ENCODE results near the gene SCN11A. TPM values are rescaled to one million over a fixed set of nuclear protein-coding genes. Genes with fewer than 3 reads are reported as not detected.
"Not testable (repeated sequence)": the region's sequence is repeated elsewhere in the genome, so short reads cannot be mapped to it uniquely, and the experiment has no call there.

Gene SCN11A
- total RNA-seq, 1 donor from 2014 or later, result 0.69 TPM

- no peaks in the 10 kb centered on the region for H3K27me3 Mint-ChIP-seq (ENCODE audit: insufficient read depth, low read depth)
- Histone ChIP-seq H3K36me3 (peaks cover under 1% of the 10 kb centered on the region), H4K20me1 (ENCODE audit: low read depth) (peaks cover 44% of the 10 kb centered on the region), H3K4me2 (no peak overlapping the region), H3K4me3 (no peak overlapping the region), H3K27ac (no peak overlapping the region), H3K9me3 (ENCODE audit: low read depth) (no peaks in the 10 kb centered on the region), H3K9ac (no peak overlapping the region), H3K79me2 (ENCODE audit: low read depth) (peaks cover 78% of the 10 kb centered on the region), H2AFZ (replicated peaks) (no peak overlapping the region), H3K27me3 (no peaks in the 10 kb centered on the region), H3K4me1 (peaks cover 5% of the 10 kb centered on the region), H3F3A (ENCODE audit: low read depth) (no peaks in the 10 kb centered on the region)
- TF ChIP-seq EZH2phosphoT487 (IDR thresholded peaks at IDR 0.05) (no peak), CTCF (IDR thresholded peaks at IDR 0.05) (no peak), EZH2 (IDR thresholded peaks at IDR 0.05) (no peak)
- H3K4me1 Mint-ChIP-seq, result no peaks in the 10 kb centered on the region
- peaks cover 3% of the 10 kb centered on the region for H3K9me3 Mint-ChIP-seq
- H3K27ac Mint-ChIP-seq, result no peak overlapping the region
- no peak for DNase-seq (ENCODE audit: low spot score)
- peaks cover 7% of the 10 kb centered on the region for H3K36me3 Mint-ChIP-seq
- H3K4me3 Mint-ChIP-seq, result no peak overlapping the region
Observed at GRCh38 chr3:39063143-39063542, 11.4 kb upstream of the SCN11A start.

DNA sequence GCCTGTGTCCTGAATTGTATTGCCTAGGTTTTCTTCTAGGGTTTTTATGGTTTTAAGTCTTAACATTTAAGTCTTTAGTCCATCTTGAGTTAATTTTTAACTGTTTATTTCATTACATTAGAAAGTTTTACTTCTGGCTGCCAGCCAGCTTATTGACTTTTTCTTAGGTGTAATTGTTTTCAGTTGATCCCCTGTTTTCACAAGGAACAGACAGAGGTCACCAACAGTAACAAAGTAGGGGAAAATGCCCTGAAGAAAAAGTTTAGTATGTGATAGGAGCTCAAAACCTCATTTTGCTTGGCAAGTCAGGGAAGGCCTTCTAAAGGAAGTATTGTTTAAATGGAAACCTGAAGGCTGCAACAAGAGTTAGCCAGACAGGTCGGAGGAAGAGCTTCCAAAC, 10.4 kb upstream of the SCN11A start:
- no peak overlapping the region for H3K4me3 ChIP-seq
- Mint-ChIP-seq H3K4me3 (no peak overlapping the region), H3K4me1 (no peaks in the 10 kb centered on the region), H3K9me3 (peaks cover 3% of the 10 kb centered on the region), H3K27me3 (ENCODE audit: insufficient read depth, low read depth) (no peaks in the 10 kb centered on the region), H3K36me3 (peaks cover 9% of the 10 kb centered on the region), H3K27ac (no peak overlapping the region)
- no peak overlapping the region for H3K4me2 ChIP-seq
- peaks cover 47% of the 10 kb centered on the region for H4K20me1 ChIP-seq (ENCODE audit: low read depth)
- no peaks in the 10 kb centered on the region for H3K27me3 ChIP-seq
- peak overlapping the region; percentile 24 for H3K27ac ChIP-seq
- peaks cover 5% of the 10 kb centered on the region for H3K4me1 ChIP-seq
- H3K9me3 ChIP-seq (ENCODE audit: low read depth), result no peaks in the 10 kb centered on the region
- no peak for DNase-seq (ENCODE audit: low spot score)
- H3K36me3 ChIP-seq, result no peaks in the 10 kb centered on the region
- TF ChIP-seq EZH2phosphoT487 (IDR thresholded peaks at IDR 0.05), result no peak
- TF ChIP-seq EZH2 (IDR thresholded peaks at IDR 0.05), result no peak
- no peak for TF ChIP-seq CTCF (IDR thresholded peaks at IDR 0.05)
- no peak overlapping the region for H3K9ac ChIP-seq
- no peaks in the 10 kb centered on the region for H3F3A ChIP-seq (ENCODE audit: low read depth)
- no peak overlapping the region for H2AFZ ChIP-seq (replicated peaks)
- H3K79me2 ChIP-seq (ENCODE audit: low read depth), result peaks cover 87% of the 10 kb centered on the region

DNA sequence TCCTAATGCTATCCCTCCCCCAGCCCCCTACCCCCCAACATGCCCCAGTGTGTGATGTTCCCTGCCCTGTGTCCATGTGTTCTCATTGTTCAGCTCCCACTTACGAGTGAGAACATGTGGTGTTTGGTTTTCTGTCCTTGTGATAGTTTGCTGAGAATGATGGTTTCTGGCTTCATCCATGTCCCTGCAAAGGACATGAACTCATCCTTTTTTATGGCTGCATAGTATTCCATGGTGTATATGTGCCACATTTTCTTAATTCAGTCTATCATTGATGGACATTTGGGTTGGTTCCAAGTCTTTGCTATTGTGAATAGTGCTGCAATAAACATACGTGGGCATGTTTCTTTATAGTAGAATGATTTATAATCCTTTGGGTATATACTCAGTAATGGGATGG, 9.5 kb upstream of the SCN11A start:
- not testable (repeated sequence) for H3K27me3 ChIP-seq; H2AFZ ChIP-seq (replicated peaks); DNase-seq (ENCODE audit: low spot score); H3K4me1 Mint-ChIP-seq; H3K36me3 ChIP-seq; H3K36me3 Mint-ChIP-seq; H3F3A ChIP-seq (ENCODE audit: low read depth); H3K4me2 ChIP-seq; H3K4me3 Mint-ChIP-seq; H3K9me3 Mint-ChIP-seq; H3K9ac ChIP-seq; H3K27ac ChIP-seq; H3K27ac Mint-ChIP-seq; H3K27me3 Mint-ChIP-seq (ENCODE audit: insufficient read depth, low read depth); H3K9me3 ChIP-seq (ENCODE audit: low read depth); H3K4me3 ChIP-seq
- Histone ChIP-seq H4K20me1 (ENCODE audit: low read depth) (peaks cover 54% of the 10 kb centered on the region), H3K4me1 (peaks cover 11% of the 10 kb centered on the region), H3K79me2 (ENCODE audit: low read depth) (peaks cover 97% of the 10 kb centered on the region)

DNA sequence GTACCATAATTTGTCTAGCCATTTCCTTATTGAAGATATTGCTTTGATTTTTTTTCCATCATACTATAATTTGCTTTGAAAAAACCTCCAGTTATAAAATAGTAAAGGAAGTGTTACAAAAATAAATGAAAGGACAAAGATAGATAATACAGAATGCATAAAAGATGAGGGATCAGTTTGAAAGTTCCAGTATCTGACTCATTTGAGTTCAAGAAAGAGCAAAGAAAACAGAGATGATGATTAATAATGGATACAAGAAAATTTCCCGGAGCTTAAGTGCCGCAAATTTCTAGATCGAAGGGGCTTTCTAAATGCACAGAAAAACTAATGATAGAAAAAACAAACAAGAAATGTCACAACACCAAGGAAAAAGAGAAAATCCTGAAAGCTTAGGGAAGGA, 4.4 kb upstream of the SCN11A start:
- H3K4me3 Mint-ChIP-seq, result no peak overlapping the region
- Histone ChIP-seq H3K79me2 (ENCODE audit: low read depth) (peaks cover 88% of the 10 kb centered on the region), H3K9me3 (ENCODE audit: low read depth) (no peaks in the 10 kb centered on the region), H2AFZ (replicated peaks) (no peak overlapping the region), H3K4me3 (no peak overlapping the region), H3K27me3 (no peaks in the 10 kb centered on the region), H3K36me3 (no peaks in the 10 kb centered on the region), H3F3A (ENCODE audit: low read depth) (peaks cover 25% of the 10 kb centered on the region), H3K27ac (peak overlapping the region; percentile 41), H3K4me2 (peak overlapping the region; percentile 8), H3K9ac (no peak overlapping the region), H4K20me1 (ENCODE audit: low read depth) (peaks cover 60% of the 10 kb centered on the region), H3K4me1 (peaks cover 19% of the 10 kb centered on the region)
- peaks cover 3% of the 10 kb centered on the region for H3K9me3 Mint-ChIP-seq
- H3K27me3 Mint-ChIP-seq (ENCODE audit: insufficient read depth, low read depth), result no peaks in the 10 kb centered on the region
- H3K36me3 Mint-ChIP-seq, result peaks cover 6% of the 10 kb centered on the region
- no peak for DNase-seq (ENCODE audit: low spot score)
- H3K4me1 Mint-ChIP-seq, result peaks cover 17% of the 10 kb centered on the region
- no peak for TF ChIP-seq EZH2 (IDR thresholded peaks at IDR 0.05)
- no peak overlapping the region for H3K27ac Mint-ChIP-seq
